ENCODE results near the gene DESI1.
"Not testable (repeated sequence)": the region's sequence is repeated elsewhere in the genome, so short reads cannot be mapped to it uniquely, and the experiment has no call there.

Gene DESI1

DNA sequence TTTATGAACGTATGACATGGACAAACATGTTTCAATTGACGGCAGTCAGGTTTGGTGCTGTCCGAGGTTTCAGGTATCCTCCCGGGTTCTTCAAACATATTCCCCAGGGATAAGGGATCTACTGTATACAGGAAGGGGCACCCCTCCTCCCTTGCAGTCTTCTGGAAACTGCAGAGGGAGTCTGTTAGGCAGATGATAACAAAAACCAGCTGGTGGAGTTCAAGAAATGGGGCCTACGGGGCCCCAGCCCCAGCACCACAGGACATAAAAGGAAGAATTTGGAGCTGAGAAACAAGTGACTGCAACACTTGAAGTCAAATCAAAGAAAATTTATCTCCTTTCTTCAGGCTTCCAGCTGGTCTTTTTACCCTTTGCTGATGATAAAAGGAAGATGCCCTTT lies 35.7 kb upstream of the DESI1 start:
- Histone ChIP-seq H3K4me1 (ENCODE audit: control insufficient read depth, insufficient read depth, low read length, unreplicated experiment) (no peaks in the 10 kb centered on the region), H3K36me3 (ENCODE audit: insufficient read depth, low read length) (peaks cover 5% of the 10 kb centered on the region; the same call in 1 of the 2 replicates), H3K27ac (ENCODE audit: low read depth, low read length) (no peak overlapping the region), H3K27me3 (ENCODE audit: insufficient read depth, low read length) (no peaks in the 10 kb centered on the region), H3K4me3 (ENCODE audit: low read depth, low read length) (no peak overlapping the region), H3K79me2 (ENCODE audit: control insufficient read depth, insufficient read depth, low read length, unreplicated experiment) (no peaks in the 10 kb centered on the region), H2AFZ (ENCODE audit: low read length, unreplicated experiment) (no peak overlapping the region)

DNA sequence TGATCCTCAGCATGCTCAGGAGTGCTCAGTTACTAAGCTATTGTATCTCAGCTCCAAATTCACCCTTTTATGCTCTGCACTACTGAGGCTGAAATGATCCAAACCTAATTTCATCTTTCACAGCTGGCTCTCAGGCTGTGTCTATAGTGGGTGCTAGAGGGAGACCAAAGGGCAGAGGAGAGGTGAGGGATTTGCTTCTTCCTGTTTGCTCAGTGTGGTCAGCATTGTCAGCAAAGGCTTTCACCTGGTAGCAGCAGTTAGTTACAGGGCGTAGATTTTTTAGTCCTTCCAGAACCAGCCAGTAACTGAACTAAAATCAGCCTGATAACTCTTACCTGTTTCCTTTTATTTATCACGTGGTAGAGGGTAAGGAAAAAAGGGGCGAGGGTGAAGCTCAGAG lies 33.5 kb upstream of the DESI1 start:
- Histone ChIP-seq H3K4me1 (ENCODE audit: control insufficient read depth, insufficient read depth, low read length, unreplicated experiment) (no peaks in the 10 kb centered on the region), H3K4me3 (ENCODE audit: low read depth, low read length) (no peak overlapping the region), H3K27me3 (ENCODE audit: insufficient read depth, low read length) (no peaks in the 10 kb centered on the region), H3K79me2 (ENCODE audit: control insufficient read depth, insufficient read depth, low read length, unreplicated experiment) (no peaks in the 10 kb centered on the region), H3K36me3 (ENCODE audit: insufficient read depth, low read length) (peaks cover 5% of the 10 kb centered on the region; the same call in 1 of the 2 replicates), H2AFZ (ENCODE audit: low read length, unreplicated experiment) (no peak overlapping the region), H3K27ac (ENCODE audit: low read depth, low read length) (no peak overlapping the region)

DNA sequence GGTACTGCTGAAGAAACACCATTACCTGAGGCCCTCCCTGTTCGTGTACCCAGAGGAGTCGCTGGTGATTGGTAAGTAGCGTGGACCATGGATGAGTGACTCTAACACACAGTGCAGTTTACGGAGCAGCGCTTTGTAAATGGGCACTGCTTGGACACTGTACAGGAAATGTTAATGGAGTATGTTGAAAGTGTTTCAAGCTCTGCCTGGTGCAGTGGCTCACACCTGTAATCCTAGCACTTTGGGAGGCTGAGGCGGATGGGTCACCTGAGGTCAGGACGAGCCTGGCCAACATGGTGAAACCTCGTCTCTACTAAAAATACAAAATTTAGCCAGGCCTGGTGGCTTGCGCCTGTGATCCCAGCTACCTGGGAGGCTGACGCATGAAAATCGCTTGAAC lies 30.0 kb upstream of the DESI1 start:
- no peaks in the 10 kb centered on the region for H3K27me3 ChIP-seq (ENCODE audit: insufficient read depth, low read length)
- H3K4me1 ChIP-seq (ENCODE audit: control insufficient read depth, insufficient read depth, low read length, unreplicated experiment) = peaks cover 7% of the 10 kb centered on the region
- H3K27ac ChIP-seq (ENCODE audit: low read depth, low read length) = no peak overlapping the region
- no peak overlapping the region for H3K4me3 ChIP-seq (ENCODE audit: low read depth, low read length)
- no peaks in the 10 kb centered on the region for H3K79me2 ChIP-seq (ENCODE audit: control insufficient read depth, insufficient read depth, low read length, unreplicated experiment)
- no peak overlapping the region for H2AFZ ChIP-seq (ENCODE audit: low read length, unreplicated experiment)
- peaks cover 5% of the 10 kb centered on the region; the same call in 1 of the 2 replicates for H3K36me3 ChIP-seq (ENCODE audit: insufficient read depth, low read length)

DNA sequence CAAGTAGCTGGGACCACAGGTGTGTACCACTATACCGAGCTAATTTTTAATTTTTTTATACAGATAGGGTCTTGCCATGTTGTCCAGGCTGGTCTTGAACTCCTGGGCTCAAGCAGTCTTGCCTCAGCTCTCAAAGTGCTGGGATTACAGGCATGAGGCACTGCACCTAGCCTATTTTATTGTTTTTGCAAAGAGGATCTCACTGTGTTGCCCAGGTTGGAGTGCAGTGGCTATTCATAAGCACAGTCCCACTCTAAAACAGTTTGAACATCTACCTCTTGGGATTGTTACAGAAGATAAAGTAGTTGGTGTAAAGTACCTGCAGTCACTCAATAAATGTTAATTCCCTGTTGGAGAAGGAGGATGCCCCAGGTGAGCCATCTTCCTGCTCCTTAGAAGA lies 29.4 kb upstream of the DESI1 start:
- peaks cover 5% of the 10 kb centered on the region; the same call in 1 of the 2 replicates for H3K36me3 ChIP-seq (ENCODE audit: insufficient read depth, low read length)
- no peak overlapping the region for H2AFZ ChIP-seq (ENCODE audit: low read length, unreplicated experiment)
- H3K27me3 ChIP-seq (ENCODE audit: insufficient read depth, low read length) = no peaks in the 10 kb centered on the region
- no peak overlapping the region for H3K4me3 ChIP-seq (ENCODE audit: low read depth, low read length)
- H3K27ac ChIP-seq (ENCODE audit: low read depth, low read length) = no peak overlapping the region
- H3K79me2 ChIP-seq (ENCODE audit: control insufficient read depth, insufficient read depth, low read length, unreplicated experiment) = no peaks in the 10 kb centered on the region
- peaks cover 7% of the 10 kb centered on the region for H3K4me1 ChIP-seq (ENCODE audit: control insufficient read depth, insufficient read depth, low read length, unreplicated experiment)

DNA sequence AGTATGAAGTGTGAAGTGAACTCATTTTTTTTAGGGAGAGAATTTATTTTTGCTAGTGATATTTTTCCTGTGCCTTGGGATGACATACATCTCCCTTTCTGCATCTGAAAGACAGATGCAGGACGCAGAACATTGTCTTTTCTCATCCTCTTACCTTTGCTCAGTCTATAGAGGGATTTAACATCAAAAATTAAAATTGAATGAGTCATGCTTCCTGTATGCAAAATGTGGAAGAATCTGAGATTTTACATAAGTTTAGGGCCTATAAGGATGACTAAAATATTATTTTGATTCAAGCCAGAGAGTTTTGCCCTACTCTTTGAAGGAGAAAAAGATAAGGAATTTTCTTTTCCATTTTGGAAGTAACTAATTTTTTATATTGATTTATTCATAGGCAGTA lies 27.6 kb upstream of the DESI1 start:
- peaks cover 7% of the 10 kb centered on the region for H3K4me1 ChIP-seq (ENCODE audit: control insufficient read depth, insufficient read depth, low read length, unreplicated experiment)
- no peaks in the 10 kb centered on the region for H3K79me2 ChIP-seq (ENCODE audit: control insufficient read depth, insufficient read depth, low read length, unreplicated experiment)
- H3K36me3 ChIP-seq (ENCODE audit: insufficient read depth, low read length) = peaks cover 5% of the 10 kb centered on the region; the same call in 1 of the 2 replicates
- 0 out of 2 replicates have a peak overlapping the region, but pooled peaks have one; percentile 5 for H3K27ac ChIP-seq (ENCODE audit: low read depth, low read length)
- H3K4me3 ChIP-seq (ENCODE audit: low read depth, low read length) = no peak overlapping the region
- H3K27me3 ChIP-seq (ENCODE audit: insufficient read depth, low read length) = no peaks in the 10 kb centered on the region
- no peak overlapping the region for H2AFZ ChIP-seq (ENCODE audit: low read length, unreplicated experiment)

DNA sequence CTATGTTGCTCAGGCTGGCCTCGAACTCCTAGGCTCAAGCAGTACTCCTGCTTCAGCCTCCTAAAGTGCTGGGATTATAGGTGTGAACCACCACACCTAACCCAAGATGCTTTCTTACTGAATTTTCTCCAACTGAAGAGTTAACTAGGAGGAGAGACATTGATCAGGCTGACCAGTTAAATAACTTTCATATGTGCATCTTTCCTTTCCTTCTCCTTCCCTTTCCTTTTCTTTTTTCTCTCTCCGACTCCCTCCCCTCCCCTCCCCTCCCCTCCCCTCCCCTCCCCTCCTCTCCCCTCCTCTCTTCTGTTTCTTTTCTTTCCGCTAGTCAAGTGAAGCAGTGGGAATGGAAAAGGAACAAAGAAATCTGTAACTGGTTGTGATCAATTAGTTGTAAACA lies 26.9 kb upstream of the DESI1 start:
- Histone ChIP-seq H3K79me2 (ENCODE audit: control insufficient read depth, insufficient read depth, low read length, unreplicated experiment) (peaks cover 2% of the 10 kb centered on the region), H2AFZ (ENCODE audit: low read length, unreplicated experiment) (no peak overlapping the region), H3K4me3 (ENCODE audit: low read depth, low read length) (no peak overlapping the region), H3K27me3 (ENCODE audit: insufficient read depth, low read length) (no peaks in the 10 kb centered on the region), H3K4me1 (ENCODE audit: control insufficient read depth, insufficient read depth, low read length, unreplicated experiment) (peaks cover 7% of the 10 kb centered on the region), H3K36me3 (ENCODE audit: insufficient read depth, low read length) (peaks cover 5% of the 10 kb centered on the region; the same call in 1 of the 2 replicates), H3K27ac (ENCODE audit: low read depth, low read length) (no peak overlapping the region)

DNA sequence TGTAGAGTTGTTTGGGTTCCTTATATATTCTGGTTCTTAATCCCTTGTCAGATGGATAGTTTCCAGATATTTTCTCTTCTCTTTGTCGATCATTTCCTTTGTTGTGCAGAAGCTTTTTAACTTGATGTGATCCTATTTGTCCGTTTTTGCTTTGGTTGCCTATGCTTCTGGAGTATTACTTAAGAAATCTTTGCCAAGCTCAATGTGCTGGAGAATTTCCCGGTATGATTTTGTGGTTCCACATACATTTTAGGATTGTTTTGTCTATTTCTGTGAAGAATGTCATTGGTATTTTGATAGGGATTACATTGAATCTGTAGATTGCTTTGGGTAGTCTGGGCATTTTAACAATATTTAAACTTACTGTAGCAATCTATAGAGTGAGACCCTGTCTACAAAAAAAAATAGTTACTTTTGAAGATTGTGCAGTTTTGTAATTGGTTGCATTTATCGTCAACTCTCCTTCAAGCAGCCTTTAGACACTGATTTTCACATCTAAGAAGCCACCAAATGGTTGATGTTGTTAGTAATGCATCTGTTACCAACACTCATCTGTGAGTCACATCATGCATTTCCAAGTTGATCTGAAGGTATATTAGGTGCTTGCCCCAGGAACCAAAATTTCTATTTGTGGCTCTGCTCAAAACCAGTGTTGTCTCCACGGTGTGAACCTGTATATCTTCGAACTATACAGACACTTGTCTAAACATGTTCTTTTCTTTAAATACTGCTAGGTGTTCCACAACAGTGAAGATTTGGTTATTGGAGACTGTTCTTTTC lies 21.7 kb upstream of the DESI1 start:
- Histone ChIP-seq H3K36me3 (ENCODE audit: insufficient read depth, low read length) (no peaks in the 10 kb centered on the region; the same call in 1 of the 2 replicates), H3K79me2 (ENCODE audit: control insufficient read depth, insufficient read depth, low read length, unreplicated experiment) (peaks cover 10% of the 10 kb centered on the region), H3K27ac (ENCODE audit: low read depth, low read length) (no peak overlapping the region)

DNA sequence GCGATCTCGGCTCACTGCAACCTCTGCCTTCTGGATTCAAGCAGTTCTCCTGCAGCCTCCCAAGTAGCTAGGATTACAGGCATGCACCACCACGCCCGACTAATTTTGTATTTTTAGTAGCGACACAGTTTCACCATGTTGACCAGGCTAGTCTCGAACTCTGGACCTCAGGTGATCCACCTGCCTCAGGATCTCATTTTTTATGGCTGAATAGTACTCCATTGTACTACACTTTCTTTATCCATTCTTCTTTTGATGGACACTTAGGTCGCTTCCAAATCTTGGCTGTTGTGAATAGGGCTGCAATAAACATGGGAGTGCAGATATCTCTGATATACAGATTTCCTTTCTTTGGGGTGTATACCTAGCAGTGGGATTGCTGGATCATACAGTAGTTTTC lies 21.0 kb upstream of the DESI1 start:
- H3K79me2 ChIP-seq (ENCODE audit: control insufficient read depth, insufficient read depth, low read length, unreplicated experiment) = peaks cover 13% of the 10 kb centered on the region
- H3K36me3 ChIP-seq (ENCODE audit: insufficient read depth, low read length) = no peaks in the 10 kb centered on the region; the same call in 1 of the 2 replicates
- H3K4me1 ChIP-seq (ENCODE audit: control insufficient read depth, insufficient read depth, low read length, unreplicated experiment) = no peaks in the 10 kb centered on the region
- no peak overlapping the region for H2AFZ ChIP-seq (ENCODE audit: low read length, unreplicated experiment)
- H3K27me3 ChIP-seq (ENCODE audit: insufficient read depth, low read length) = no peaks in the 10 kb centered on the region
- no peak overlapping the region for H3K4me3 ChIP-seq (ENCODE audit: low read depth, low read length)
- no peak overlapping the region for H3K27ac ChIP-seq (ENCODE audit: low read depth, low read length)

More for the DNA sequence above, 21.7 kb upstream of the DESI1 start:
- H3K27me3 ChIP-seq (ENCODE audit: insufficient read depth, low read length) = no peaks in the 10 kb centered on the region
- no peak overlapping the region for H3K4me3 ChIP-seq (ENCODE audit: low read depth, low read length)
- H2AFZ ChIP-seq (ENCODE audit: low read length, unreplicated experiment) = no peak overlapping the region
- no peaks in the 10 kb centered on the region for H3K4me1 ChIP-seq (ENCODE audit: control insufficient read depth, insufficient read depth, low read length, unreplicated experiment)

DNA sequence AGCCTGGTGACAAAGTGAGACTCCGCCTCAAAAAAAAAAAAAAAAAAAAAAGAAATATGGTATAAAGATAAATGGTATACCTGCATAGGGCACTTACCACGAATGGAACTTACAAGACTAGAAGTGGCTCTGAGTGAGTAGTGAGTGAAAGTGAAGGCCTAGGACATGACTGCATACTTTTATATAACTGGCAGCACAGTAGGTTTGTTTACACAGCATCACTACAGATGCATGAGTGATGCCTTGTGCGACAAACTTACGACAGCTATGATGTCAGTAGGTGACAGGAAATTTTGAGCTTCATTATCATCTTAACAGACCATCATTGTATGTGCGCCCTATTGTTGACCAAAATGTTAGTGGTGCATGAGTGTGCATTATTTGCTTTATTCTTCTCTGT lies 17.9 kb upstream of the DESI1 start:
- H3K27me3 ChIP-seq (ENCODE audit: insufficient read depth, low read length) = no peaks in the 10 kb centered on the region
- H3K4me1 ChIP-seq (ENCODE audit: control insufficient read depth, insufficient read depth, low read length, unreplicated experiment) = peaks cover 4% of the 10 kb centered on the region
- H3K79me2 ChIP-seq (ENCODE audit: control insufficient read depth, insufficient read depth, low read length, unreplicated experiment) = peaks cover 15% of the 10 kb centered on the region
- H3K36me3 ChIP-seq (ENCODE audit: insufficient read depth, low read length) = no peaks in the 10 kb centered on the region; the same call in 1 of the 2 replicates
- H3K27ac ChIP-seq (ENCODE audit: low read depth, low read length) = no peak overlapping the region
- H2AFZ ChIP-seq (ENCODE audit: low read length, unreplicated experiment) = no peak overlapping the region
- no peak overlapping the region for H3K4me3 ChIP-seq (ENCODE audit: low read depth, low read length)

DNA sequence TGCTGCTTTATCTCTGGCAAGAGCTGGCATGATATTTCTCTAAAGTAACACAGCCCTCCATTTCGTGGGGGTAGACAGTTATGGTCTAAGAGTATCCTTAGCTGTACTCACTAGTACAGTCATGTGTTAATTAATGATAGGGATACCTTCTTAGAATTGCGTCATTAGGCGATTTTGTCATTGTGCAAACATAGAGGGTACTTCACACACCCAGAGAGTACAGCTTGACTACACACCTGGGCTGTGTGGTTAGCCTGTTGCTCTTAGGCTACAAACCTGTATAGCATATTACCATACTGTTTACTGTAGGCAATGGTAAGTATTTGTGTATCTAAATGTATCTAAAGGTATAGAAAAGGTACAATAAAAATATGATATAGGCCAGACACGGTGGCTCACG lies 17.3 kb upstream of the DESI1 start:
- Histone ChIP-seq H3K4me3 (ENCODE audit: low read depth, low read length) (no peak overlapping the region), H3K79me2 (ENCODE audit: control insufficient read depth, insufficient read depth, low read length, unreplicated experiment) (peaks cover 15% of the 10 kb centered on the region), H3K27me3 (ENCODE audit: insufficient read depth, low read length) (no peaks in the 10 kb centered on the region), H3K4me1 (ENCODE audit: control insufficient read depth, insufficient read depth, low read length, unreplicated experiment) (peaks cover 4% of the 10 kb centered on the region), H3K27ac (ENCODE audit: low read depth, low read length) (no peak overlapping the region), H3K36me3 (ENCODE audit: insufficient read depth, low read length) (no peaks in the 10 kb centered on the region; the same call in 1 of the 2 replicates), H2AFZ (ENCODE audit: low read length, unreplicated experiment) (no peak overlapping the region)

DNA sequence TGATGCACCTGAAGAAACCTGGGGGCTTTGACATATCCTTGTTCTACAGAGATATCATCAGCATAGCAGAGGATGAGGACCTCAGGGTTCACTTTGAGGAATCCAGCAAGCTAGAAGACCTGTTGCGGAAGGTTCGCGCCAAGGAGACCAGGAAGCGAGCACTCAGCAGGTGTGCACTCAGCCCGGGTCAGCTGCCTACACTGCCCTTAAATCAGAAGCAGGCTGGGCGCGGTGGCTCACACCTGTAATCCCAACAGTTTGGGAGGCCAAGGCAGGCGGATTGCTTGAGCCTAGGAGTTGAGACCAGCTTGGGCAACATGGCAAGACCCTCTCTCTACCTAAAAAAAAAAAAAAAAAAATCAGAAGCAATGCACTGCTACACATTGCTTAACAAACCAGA lies 16.8 kb upstream of the DESI1 start:
- not testable (repeated sequence) for H3K27ac ChIP-seq (ENCODE audit: low read depth, low read length); H3K36me3 ChIP-seq (ENCODE audit: insufficient read depth, low read length)
- H3K79me2 ChIP-seq (ENCODE audit: control insufficient read depth, insufficient read depth, low read length, unreplicated experiment) = peaks cover 12% of the 10 kb centered on the region

More for the DNA sequence above, 16.8 kb upstream of the DESI1 start:
- H3K27me3 ChIP-seq (ENCODE audit: insufficient read depth, low read length); H3K4me3 ChIP-seq (ENCODE audit: low read depth, low read length); H2AFZ ChIP-seq (ENCODE audit: low read length, unreplicated experiment); H3K4me1 ChIP-seq (ENCODE audit: control insufficient read depth, insufficient read depth, low read length, unreplicated experiment): not testable (repeated sequence)
